Stimulated activated CD4-positive, alpha-beta T cell treated with anti-CD3 and anti-CD28 coated beads, Interleukin-12 subunit alpha, Interleukin-12 subunit beta, amount 100 ng/mL, for 4 hours (primary cell): ENCODE results near the gene TFEC.

Experiments
- DNase-seq: peaks from one replicate; pipeline ENCODE4 v3.0.0-alpha.2; 2020

Gene TFEC

GRCh38 chr7:115914951-115915350 lies 115.6 kb downstream of the TFEC start:
- DNase-seq: no peak

GRCh38 chr7:115911465-115911864 lies 119.1 kb downstream of the TFEC start:
- DNase-seq: no peak

- DNase-seq: no peak
These were observed 119.9 kb downstream of the TFEC start for GRCh38 chr7:115910541-115911164.

DNA sequence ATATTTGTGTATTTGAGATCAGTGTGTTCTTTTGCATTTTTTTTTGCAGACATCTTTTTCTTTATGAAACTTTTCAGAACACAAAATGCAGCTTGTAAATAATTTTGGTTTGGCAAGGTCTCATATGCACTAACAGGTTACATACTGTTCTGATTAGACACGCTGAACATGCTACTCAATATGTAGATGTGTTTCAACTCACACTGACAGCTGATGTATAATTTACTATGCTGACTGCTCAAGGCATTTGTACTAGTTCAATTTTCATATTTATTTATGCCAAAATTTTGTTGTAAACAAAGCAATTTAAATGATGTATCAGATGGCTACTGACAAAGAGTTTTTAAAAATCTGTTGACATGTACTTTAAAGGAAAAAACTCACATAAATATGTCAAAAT lies 123.8 kb downstream of the TFEC start:
- no peak for DNase-seq

GRCh38 chr7:115889669-115889984 lies 140.9 kb downstream of the TFEC start:
- no peak for DNase-seq

- no peak for DNase-seq
These were observed 141.4 kb downstream of the TFEC start for GRCh38 chr7:115888981-115889668.

DNA sequence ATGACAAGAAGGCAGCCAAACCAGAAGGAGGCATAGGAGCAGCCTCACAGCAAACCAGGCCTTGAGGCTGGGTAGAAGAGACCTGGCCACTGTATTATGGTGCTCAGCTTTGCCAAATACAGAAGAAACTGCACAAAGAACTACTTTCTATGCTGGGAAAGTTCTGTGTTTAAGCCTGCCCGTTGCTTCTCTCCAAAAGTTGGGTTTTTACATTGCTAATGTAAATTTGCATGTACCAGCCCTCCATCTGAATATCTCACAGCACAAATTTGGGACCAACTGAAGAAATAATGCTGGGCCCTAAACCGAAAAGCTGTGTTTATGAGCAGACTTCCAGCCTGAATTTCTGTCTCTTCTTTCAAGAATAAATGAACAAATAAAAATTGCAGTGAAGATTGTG lies 145.0 kb downstream of the TFEC start:
- no peak for DNase-seq
